Glomerular visceral epithelial cell (primary cell): ENCODE results near the gene GRIN2D.

Experiments used
- DNase-seq: peaks from one replicate; pipeline ENCODE4 v3.0.0-alpha.2; 2016; ENCODE audit errors: extremely low spot score

GRIN2D gene

DNA sequence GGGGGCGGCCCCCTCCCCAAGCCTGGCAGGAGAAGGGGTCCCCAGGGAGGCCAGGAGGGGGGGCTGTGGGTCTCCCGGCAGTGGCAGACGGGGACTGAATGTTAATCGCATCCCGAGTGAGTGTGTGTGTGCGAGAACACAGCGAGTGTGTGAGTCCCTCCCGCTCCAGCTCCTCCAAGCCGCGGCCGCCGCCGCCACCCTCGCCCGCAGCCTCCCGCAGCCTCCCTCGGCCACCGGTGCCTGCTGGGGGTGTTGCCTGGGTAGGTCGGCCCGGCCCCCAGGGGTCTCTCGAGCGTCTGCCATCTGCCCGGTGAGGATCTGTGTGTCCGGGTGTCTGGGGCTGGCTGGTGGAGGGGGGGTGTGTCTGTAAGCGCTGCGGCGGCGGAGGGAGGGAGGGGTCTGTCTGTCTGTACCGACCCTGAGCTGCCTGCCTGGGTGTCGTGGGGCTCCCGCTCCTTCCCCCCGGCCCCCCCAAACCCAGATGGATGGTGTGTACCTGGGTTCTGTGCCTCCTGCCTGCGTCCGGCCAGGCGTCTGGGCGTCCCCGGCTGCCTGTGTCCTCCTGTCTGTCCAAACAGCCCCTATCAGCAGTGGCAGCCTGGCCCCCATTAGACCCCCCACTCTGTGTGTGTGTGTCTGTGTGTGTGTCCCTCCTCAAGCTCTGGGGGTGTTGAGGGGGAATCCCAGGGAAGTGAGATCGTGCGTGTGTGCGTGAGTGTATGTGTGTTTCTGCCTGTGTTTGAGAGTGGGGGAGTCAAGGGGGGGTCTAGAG, at the start of gene GRIN2D:
Gene GRIN2D (plus strand): TSS at position 110 of the 772 bp plus-strand sequence. CDS start 4,725 bp downstream, outside the sequence.
- DNase-seq = peak; percentile 37

DNA sequence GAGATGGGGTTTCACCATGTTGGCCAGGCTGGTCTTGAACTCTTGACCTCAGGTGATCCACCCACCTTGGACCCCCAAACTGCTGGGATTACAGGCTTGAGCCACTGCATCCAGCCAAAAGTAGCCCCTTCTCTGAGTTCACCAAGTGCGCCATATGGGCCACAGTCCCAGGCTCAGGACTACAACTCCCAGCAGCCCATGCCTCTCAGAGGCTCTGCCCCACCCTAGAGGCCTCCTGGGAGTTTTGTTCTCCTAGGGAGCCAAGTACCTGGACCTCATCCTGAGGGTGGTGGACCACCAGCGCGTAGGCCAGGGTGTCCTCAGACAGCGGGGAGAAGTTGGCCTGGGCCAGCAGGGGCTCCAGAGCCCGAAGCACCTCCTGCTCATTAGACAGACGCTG, 48.6 kb upstream of the GRIN2D start:
- no peak for DNase-seq

DNA sequence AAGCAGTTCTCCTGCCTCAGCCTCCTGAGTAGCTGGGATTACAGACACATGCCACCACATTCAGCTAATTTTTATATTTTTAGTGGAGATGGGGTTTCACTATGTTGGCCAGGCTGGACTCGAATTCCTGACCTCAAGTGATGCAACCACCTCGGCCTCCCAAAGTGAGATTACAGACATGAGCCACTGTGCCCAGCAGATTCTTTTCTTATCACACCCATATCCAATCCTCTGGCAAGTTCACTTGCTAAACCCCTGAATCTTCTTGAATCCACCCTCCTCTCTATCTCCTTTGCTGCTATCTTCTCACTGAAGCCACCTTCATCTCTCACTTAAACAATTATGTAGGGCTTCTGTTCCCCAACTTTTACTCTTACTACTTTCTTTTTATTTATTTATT, 47.3 kb upstream of the GRIN2D start:
- no peak for DNase-seq

DNA sequence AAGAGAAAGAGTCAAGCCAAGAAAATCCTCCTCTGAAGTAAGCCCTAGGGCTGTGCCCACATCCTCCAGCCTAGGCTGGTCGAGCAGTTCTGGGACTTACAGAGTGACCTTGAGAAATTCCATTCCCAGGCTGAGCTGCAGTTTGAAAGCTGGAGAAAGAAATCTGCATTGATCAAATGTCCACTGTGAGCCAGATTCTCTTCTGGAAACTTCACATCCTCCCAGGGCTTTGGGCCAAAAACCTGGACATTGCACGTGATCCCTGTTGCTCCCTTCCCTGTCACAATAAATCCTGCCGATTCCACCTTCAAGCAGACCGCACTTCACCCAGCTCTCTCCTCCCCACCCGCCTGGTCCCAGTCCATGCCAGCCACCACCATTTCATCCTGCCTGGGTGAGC, 45.4 kb upstream of the GRIN2D start:
- no peak for DNase-seq

DNA sequence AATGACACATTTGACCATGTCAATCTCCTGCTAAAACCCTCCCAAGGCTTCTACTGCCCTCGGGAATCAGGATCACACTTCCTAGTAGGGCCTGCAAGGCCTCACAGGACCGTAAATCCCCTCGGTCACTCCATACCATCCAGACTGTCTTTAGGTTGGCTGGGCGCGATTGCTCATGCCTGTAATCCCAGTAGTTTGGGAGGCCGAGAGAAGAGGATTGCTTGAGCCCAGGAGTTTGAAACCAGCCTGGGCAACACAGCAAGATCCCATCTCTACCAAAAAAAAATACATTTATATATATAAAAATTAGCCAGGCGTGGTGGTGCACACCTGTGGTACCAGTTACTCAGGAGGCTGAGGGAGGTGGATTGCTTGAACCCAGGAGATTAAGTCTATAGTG, 44.7 kb upstream of the GRIN2D start:
- no peak for DNase-seq

DNA sequence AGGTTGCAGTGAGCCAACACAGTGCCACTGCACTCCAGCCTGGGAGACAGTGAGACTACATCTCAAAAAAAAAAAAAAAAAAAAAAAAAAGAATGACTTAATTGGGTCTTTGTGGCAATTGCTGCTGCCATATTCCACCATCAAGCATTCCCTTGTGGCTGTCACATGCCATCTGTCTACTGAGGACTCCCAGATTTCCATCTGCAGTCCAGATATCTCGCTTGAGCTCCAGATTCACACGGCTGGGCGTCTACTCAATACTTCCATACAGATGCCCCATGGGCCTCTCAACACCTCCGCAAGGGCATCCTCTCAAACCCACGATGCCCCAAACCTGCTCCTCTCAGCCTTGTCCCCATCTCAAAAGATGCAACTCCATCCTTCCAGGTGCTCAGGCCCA, 42.6 kb upstream of the GRIN2D start:
- no peak for DNase-seq

DNA sequence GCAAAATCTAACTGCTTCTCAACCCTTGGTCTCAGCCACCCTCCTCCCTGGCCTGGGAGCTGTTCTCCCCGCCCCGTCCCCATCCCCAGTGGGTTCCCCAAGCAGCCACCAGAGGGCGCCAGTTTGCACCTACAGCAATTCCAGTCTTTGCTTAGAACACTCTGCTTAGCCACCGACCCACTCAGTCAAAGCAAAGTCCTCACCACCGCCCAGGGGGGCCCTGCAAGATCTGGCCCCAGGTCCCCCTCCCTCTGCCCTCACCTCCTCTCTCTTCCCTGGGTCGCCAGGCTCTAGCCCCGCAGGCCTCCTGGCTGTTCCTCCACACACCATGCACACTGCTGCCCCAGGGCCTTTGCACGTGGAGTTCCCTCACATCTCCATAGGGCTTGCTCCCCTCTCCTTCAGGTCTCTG, 42.1 kb upstream of the GRIN2D start:
- DNase-seq = peak; percentile 61

DNA sequence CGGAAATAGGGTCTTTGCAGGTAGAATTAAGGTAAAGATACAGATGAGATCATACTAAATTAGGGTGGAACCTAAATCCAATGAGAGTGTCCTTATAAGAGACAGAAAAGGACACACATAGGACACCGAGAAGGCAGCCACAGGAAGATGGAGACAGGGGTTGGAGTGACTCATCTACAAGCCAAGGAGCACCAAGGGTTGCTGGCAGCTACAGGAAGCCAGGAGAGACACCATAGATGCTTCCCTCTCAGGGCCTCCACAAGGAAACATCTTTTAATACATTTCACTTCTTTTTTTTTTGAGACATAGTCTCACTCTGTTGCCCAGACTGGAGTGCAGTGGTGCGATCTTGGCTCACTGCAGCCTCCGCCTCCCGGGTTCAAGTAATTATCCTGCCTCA, 39.8 kb upstream of the GRIN2D start:
- no peak for DNase-seq

DNA sequence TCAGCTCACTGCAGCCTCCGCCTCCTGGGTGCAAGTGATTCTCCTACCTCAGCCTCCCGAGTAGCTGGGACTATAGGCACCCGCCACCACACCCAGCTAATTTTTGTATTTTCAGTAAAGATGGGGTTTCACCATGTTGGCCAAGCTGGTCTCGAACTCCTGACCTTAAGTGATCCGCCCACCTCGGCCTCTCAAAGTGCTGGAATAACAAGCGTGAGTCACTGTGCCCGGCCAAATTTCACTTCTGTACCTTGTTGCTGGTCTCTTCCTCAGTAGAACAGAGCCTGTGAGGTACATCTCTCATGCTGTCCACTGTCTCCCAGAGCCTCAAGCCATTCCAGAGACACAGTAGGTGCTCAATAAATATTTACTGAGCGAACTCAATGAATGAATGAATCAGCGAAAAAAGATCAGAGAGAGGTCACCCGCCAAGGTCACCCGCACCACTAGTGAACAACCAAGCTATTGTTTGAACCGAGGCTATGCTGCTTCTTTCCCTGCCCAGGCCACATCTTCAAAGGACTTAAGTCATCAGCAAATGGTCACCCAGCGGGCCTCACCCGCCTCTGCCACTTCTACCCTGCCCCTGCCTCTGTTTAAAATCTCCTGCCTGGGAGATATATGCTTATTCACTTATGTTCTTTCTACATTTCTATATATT, 39.0 kb upstream of the GRIN2D start:
- no peak for DNase-seq

DNA sequence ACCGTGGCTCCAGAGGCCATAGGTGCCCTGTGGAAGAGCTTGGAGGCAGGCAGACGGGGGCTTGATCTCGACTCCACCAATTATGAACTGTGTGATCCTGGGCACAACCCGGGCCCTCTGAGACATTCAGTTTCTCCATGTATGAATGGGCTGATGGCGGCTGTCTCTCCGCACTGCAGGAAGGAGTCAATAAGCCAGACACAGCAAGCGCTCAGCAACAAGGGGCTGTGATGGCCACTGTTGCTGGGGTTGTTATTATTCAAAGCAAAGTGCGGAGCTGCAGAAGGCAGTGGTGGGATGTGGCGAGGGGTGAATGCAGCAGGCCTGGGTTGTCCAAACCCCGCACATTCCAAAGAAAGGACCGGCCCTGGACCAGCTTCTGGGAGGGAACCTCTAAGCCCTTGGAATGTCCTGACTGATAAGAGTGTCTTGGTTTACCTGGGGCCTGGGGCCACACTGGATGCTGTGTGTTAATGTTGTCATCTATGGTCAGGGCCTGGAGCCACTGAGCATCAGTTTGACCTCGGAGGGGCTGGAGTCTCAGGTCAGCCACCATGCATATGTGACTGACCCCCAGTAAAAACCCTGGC, 38.0 kb upstream of the GRIN2D start:
- DNase-seq = no peak

DNA sequence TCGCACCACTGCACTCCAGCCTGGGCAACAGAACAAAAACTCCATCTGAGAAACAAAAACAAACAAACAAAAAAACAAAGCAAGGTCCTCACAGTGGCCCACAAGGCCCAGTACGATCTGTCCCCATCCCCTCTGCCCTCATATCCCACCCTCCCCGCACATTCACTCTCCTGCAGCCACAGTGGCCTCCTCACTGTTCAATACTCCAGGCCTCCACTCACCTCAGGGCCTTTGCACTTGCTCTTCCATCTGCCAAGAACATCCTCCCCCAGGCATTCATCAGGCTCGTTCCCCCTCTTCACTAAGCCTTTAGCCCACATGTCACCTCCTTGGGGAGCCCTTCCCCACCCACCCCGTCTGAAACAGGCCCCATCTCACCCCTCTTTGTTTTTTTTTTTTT, 34.3 kb upstream of the GRIN2D start:
- DNase-seq = no peak

DNA sequence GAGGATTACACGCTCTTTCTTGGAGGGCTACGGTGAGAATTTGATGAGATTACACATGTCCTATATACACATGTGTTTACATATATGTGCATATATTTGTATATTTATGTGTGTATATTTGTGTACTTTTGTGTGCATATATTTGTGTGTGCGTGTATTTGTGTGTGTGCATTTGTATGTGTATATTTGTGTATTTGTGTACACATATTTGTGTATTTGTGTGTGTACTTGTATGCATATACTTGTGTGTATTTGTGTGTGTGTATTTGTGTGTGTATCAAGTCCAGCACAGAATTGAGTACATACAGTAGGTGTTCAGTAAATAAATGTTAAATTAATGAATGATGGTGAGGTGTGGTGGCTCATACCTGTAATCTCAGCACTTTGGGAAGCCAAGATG, 31.6 kb upstream of the GRIN2D start:
- no peak for DNase-seq

DNA sequence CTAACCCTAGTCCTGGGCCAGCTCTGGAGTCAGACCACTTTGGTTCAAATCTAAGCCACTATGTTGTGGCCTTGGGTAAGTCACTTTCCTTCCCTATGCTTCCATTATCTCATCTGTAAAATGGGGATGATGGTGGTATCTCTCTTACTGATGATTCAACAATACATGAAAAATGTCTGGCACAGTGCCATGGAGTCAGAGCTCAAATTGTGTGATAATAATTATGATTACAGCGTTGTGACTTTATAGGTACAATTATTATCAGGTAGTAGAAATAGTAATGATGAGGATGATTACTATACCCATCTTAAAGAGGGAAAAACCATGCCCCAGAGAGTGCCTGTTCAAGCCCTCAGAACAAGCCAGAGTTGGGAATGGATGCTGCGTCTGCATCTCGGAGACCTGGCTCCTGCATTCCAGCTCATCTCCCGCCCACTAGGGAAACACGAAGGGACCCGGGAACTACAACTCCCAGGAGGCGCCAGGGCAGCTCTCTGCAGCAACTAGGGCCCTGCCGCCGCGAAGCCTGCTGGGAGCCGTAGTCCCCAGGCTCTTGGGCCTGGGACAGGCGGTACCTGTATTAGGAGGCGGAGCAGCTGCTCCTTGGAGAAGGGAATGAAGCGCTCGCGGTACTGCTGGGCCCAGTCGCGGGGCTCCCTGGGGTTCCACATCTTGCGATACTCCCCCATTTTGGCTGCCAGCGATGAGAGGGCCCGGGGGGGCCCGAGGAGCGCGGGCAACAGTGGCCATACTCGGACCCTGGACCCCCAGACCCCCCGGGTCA, 30.6 kb upstream of the GRIN2D start:
- peak; percentile 97 for DNase-seq

DNA sequence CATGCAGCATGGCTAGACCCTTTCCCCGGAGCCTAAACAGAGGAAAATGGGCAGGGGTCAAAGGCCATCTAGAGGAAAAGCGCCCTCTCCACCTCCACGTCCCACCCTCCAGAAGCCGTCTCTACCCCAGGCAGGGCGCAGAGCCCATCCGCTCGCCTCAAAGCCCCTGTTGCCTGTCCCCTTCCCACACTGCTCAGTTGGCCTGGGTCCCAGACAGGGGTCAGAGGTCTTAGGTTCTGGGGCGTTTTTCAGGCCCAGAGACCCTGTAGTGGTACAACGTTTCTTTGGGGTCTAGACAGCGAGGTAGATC, 30.0 kb upstream of the GRIN2D start:
- DNase-seq = no peak

DNA sequence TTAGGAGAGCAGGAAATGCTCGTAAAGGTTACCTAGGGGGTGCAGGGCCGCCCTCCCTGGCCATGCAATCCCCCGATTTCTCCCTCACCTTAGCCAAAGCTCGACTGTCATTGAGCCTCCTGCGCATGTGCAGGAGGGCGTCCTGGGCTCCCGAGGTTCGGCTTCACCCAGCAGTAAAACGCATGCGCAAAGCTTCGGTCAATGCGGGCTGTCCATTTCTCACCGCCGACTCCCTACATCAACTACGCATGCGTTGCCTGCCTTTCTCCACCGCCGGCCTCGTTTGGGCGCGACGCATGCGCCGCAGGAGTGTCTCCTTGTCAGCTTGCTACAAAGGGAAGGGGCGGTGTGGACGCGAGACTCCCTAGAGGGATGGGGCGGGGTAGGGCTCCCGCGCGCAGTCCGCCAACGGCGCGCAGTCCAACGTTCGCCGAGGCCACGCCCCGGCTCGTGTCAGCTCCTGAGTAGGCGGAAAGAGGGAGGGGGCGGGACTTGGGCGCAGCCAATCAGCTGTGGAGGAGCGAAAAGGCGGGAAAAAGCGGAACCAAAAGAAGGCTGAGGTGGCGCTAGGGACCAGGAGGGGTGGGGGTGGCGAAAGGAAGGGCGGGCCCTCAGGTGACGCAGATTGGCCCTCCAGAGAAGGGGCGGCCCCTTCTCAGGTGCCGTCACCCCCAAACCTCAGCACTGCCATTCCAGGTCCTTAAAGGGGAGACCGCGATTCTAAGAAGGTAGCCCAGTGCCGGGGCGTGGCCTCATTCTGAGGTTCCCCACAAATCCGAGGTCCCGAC, 29.5 kb upstream of the GRIN2D start, which contains the start of the genes SYNGR4 and TMEM143:
Gene SYNGR4 (plus strand): TSS at position 558 of the 788 bp plus-strand sequence. CDS start 1,476 bp downstream, outside the sequence.
Gene TMEM143 (minus strand): TSS at position 131 of the 788 bp plus-strand sequence. CDS start 20 bp downstream, at position 111.
- DNase-seq = peak; percentile 100

DNA sequence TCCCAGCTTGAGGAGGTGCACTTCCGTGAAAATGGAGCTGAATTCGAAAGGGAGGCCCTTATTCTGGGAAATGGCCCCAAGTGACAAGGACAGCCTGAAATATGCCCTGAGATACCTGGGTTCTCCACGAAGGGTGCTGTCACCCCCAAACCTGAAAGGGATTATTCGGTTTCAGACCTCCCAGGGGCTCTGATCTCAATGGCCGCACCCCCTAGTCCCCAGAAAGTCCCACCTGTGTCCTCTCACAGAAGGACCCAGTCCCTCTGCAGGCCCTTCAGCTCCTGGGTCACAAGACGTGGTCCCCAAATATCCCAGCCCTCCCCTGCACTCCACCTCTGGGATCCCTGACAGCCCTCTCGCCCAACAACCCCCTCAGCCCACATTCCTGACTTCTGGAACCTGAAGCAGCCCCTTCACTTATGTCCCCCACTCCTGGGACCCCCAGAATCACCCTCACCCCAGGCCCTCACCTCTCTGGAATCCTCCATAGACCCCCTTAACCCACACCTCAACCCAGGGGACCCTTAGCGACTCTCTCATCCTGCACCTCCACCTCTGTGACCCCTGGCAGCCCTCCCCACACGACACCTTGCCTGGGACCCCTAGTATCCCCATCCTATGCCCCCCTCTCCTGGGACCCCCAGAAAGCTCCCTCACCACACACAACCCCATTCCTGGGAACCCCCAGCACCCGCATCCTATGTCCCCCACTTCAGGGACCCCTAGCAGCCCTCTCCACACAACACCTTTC, 28.7 kb upstream of the GRIN2D start:
- DNase-seq = no peak

DNA sequence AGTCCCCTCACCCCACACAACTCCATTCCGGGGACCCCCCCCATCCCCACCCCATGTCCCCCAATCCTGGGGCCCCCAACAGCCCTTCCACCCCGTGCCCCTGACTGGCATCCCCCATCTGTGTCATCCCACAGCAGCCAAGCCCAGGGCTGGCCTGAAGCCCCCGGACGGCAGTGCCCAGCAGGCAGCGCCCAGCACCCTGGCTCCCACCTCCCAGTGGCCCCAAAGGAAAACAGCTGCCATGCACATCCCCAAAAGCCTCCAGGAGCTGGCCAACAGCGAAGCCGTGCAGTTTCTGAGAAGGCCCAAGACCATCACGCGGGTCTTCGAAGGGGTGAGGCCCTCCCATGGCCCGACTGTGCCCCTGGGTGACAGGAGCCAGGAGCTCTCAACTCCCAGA, 27.9 kb upstream of the GRIN2D start:
- no peak for DNase-seq

DNA sequence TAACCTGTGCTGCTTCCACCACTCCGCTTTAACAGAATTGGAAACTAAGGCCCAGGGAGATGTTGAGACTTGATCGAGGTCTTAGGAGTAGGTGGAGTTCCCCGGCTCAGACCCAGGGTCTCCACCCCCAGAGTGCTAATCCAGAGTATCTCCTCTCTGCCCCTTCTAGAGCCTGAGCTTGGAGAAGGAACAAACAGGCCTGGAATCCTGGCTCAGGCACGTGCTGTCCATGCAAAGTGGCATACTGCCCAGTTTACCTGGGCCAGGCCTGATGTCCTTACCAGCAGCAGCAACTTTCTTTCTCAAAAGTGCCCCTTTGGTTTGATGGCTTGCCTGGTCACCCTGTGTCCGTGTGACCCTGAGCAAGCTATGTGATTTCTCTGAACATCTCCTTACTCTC, 25.6 kb upstream of the GRIN2D start:
- no peak for DNase-seq

DNA sequence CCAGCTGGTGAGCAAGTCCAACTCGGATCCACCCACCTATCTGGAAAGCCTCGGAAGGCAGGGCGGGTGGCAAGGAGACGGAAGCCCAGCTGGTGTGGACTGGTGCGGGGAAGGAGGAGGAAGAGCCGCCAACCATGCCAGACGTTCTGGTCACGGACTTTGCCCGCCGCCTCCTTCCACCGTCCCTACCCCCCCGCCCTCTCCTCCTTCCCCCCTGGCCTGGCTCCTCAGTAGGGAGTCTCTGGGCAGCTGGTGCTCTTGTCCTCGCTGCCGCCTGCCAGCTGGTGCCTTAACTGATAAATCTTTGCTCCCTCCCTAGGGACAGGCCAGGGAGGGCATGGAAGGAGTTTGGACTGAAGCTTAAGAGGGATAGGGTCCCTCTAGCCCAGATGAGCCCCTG, 24.5 kb upstream of the GRIN2D start:
- no peak for DNase-seq

DNA sequence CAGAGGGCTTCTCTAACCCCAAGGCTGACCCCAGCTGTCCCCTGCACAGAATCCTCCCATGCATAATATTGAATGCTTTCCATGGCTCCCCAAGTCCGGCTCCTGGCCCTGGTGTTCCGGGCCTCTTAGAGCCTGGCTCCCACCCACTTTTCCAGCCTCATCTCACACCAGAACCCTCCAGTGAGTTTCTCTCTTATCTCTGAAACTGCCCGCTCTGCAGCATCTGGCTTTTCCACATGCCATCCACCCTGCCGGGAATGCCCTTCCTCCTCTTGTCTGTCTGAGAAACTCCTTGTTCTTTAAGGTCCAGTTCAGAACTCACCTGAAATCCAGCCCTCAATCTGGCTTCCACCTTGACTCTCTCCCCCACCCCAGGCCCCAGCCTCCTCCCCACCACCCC, 22.5 kb upstream of the GRIN2D start:
- no peak for DNase-seq

DNA sequence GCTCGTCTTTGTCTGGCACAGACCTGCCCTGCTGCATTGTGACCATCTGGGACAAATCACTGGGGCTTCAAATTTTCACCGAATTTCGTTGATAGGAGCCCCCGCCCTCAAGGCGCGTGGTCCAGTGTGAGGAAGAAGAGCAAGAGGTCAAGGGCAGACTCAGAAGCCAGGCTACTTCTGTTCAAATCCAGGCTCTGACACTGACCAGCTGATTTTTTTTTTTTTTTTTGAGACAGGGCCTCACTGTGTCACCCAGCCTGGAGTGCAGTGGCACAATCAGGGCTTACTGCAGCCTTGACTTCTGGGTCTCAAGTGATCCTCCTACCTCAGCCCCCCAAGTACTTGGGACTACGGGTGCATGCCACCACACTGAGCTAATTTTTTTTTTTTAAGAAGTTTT, 22.1 kb upstream of the GRIN2D start:
- no peak for DNase-seq
